GM19025 (cell line): ENCODE results near the gene USP2.

Source experiments
- ATAC-seq: cut with Tn5 transposase; IDR thresholded peaks from one replicate; pipeline ENCODE4 v1.9.1; 2021; ENCODE audit warnings: mild to moderate bottlenecking, low read depth, moderate library complexity; ENCODE audit not compliant: unreplicated experiment

Gene USP2

DNA sequence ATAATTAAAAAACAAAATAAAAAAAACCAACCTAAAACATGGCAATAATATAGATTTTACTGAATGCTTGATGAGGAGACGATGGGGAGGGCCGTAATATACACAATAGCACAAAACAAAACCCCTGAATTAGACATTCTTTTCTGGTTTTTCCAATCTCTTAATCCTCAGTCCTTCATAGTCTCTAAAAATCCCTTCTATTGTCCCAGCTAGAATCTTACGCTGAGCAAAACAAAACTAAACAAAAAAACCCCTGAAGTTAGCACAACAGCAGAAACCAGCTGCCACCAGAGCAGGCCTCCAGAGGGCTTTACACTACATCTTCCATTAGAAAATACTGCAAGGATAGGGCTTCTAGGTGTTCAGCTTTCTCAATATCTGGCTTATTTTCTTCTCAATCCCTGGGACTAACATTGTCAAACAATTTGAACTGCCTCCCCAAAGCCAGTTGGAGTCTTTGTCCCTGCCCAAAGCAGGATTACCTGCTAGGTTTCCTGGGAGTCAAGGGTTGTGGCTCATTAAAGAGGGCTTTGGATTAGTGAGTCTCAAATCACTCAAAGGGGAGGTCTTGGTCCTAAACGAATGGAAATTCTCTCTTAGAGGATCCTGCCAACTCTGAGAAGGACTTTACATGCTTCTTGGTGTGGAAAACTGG is 49.3 kb downstream of the USP2 start:
- no peak for ATAC-seq

DNA sequence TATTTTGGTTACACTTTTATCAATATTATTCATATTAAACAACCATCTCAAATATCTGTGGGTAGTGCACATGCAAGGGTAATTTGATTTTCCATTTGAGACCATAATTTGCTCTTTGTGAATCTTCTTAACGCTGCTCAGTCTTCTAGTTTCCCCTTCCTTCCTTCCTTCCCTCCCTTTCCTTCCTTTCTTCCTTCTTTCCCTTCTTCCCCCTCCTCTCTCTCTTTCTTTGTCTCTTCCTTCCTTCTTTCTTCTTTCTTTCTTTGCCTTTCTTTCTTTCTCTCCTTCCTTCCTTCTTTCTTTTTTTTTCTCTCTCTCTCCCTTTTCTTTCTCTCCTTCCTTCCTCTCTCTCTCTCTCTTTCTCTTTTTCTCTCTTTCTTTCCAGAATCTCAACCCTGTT is 51.3 kb downstream of the USP2 start:
- no peak for ATAC-seq

DNA sequence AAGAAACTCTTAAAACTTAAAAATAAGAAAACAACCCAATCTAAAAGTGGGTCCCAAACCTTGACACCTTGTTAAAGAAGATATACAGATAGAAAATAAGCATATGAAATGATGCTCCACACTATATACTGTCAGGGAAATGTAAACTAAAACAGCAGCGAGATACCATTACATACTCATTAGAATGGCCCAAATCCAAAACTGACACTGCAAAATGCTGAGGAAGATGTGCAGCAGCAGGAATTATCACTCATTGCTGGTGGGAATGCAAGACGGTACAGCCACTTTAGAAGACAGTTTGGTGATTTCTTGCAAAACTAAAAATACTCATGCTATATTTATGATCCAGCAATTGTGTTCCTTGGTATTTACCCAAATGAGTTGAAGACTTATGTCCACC is 52.2 kb downstream of the USP2 start:
- ATAC-seq = no peak

DNA sequence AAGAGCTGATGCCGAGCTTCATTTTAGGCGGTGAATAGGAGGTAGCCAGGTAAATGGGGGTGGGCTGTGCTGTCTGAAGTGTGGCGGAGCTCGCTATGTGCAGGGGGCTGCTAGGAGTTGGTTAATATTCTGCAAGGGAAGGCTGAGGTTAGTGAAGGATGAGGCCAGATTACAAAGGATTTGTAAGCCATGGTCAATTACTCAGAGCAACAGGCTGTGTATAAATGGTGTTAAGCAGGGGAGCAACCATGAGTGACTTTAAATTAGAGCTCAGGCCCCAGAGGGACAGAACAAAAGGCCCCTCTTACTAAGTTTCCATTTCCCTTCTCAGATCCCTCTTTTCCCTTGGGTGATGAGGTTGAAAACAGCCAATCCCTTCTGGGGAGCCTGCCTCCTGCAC is 57.3 kb downstream of the USP2 start:
- no peak for ATAC-seq

DNA sequence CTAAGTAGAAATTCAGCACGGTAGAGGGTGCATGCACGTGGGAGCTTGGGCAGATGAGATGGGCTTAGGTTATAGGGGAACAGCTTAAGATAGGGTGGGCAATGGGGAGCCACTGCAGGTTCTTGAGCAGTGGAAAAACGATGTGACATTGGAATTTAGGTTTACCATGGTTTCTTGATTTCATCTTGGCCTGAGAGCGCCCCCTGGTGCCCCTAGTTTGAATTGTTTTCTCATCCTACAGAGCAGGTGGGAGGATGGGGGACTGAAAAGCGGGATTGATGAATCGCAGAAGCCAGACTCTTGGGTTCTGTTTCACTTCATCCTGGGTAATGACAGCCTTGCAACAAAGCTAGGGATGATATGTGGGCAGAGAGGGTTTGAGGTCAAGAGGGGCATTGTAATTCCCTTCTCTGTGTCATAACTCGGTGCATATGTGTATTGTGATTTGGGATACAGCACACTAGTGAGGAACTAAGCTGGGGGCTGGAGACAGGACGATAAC is 57.9 kb downstream of the USP2 start:
- ATAC-seq = no peak

DNA sequence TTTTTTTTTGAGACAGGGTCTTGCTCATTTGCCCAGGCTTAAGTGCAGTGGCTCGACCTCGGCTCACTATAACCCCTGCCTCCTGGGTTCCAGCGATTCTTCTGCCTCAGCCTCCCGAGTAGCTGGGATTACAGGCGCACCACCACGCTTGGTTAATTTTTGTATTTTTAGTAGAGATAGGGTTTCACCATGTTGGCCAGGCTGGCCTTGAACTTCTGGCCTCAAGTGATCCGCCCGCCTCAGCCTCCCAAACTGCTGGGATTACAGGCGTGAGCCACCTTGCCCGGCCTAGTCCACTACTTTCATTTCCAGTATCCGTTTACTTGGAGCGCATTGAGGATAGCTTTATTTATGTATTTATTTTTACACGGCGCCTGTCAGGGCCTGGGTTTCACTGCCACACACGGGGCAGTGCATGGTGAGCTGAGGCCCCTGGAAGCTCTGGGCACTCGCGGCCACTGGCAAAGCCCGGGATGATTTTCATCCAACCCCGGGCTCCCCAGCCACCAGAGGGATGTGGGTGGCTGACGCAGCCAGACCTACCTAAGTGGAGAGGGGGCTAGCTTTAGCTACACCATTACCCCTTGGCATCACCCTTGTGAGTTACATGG is 58.5 kb downstream of the USP2 start:
- no peak for ATAC-seq

DNA sequence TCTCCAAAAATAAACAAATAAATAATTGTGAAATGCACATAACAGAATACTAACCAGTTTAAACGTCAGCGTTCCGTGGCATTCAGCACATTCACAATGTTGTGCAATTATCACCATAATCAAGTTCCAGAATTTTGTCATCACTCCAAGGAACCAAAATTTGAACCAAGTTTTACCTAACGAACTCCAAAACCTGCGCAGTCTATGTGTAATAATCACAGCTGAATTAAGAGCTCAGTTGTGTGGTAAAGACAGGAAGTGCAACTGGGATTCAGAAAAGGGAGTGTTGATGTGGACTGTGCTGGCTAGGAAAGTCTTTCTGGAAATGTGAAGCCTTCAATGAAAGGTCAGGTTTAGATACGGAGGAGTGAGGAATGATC is 59.1 kb downstream of the USP2 start:
- ATAC-seq = no peak

DNA sequence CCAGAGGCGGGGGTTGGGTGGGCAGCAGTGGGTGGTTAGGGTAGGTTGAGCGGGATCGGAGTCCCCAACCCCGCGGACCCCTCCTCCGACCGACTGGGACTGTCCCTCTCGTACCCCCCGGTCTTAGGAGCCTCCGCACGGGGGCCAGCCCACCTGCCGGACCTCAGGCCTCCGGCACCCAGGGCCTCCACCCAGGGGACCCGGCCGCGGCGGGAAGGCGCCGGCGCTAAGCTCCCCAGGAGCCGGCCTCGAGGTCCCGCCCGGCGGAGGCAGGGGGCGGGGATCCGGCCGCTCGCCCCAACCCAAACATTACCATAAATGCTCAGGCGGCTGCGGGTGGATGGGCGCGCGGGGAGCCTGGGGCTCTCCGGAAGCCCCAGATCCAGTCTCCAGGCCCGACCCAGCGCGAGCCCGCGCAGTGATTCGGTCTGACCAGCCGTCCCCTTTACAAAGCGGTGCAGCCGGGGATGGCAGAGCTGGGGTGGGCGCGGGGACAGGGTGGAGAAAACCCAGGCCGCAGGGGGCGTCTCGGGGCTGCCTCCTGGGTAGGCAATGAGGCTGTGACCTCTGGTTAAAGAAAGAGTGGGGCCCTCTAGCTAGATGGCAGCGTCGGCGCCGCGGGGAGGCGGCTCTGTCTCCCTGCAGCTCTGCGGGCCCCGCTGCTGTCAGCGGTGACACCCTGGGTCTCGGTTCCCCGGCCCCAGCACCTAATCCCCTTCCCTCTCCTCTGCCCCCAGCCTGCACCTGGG is 60.5 kb downstream of the USP2 start:
- peak; percentile 33 for ATAC-seq

DNA sequence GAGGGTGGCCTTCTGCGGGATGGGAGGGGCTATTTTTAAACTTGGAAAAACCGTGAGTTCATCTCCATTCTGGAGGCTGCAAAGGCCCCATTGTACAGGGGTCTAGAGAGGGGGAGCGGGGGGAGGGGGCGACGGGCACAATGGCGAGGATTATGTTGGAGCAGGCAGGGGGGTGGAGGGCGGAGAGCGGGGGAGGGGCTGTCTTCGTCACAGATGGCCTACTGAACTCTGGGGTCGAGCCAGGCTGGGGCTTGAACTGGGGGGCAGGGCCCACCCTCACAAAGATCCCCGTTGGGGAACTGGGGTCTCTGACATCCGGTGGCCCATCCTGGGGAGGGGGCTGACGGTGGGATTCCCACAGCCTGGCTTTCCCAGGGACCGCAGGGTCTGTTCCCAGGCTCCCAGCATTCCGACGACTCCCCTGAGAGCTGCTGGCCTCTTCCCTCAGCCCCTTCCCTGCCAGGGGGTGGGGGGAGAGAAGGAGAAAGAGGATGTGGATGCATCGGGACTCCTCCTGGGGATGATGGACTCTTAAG is 61.2 kb downstream of the USP2 start:
- no peak for ATAC-seq

DNA sequence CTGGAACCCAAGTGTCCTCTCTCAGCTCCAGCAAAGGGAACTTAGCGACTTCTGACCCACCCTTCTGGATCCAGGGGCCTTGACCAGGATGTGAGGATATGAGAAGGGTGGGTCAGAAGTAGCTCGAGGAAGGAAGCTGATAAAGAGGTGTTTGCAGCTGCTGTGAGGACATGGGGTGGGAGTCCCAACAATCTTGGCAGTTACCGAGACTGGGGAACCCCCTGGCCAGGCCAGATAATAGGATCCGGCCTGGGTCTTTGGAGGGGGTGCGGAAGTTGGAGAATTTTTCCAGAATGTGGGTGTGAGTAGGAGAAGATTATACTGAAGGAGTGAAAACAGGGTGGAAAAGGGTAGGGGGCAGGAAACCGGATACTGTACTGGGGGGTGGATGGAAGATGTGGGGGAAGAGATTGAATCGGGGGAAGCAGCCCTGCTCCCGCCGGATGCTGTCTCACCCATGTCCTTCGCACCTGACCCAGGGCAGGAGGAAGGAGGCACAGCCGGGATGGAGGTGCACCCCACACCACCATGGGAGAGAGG is 61.7 kb downstream of the USP2 start:
- ATAC-seq = no peak

DNA sequence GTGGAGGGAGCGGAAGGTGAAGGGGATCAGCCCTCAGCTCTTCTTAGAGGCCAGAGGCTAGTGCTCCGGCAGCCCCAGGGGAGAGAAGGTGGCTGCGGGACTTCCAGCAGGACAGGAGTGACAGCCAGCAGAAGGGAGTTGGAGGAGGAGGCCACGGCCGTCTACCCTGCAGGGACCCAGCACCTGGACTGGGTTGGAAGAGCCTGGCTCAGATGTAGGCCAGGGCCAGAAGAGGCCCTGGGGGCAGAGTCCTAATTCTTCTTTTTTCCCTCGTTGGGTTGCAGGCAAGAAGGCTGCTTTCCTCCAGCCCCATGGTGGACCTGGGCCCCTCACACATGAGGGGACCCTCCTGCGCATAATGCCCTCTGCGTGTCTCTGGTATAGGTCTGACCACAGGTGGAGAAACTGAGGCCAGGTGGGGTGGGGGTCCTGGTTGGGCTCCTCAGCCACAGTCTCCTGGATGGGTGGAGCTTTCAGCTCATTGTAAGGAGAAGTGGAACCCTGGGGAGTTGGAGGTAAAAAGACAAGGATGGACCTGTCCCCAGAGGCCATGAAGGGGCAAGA is 62.3 kb downstream of the USP2 start:
- no peak for ATAC-seq

DNA sequence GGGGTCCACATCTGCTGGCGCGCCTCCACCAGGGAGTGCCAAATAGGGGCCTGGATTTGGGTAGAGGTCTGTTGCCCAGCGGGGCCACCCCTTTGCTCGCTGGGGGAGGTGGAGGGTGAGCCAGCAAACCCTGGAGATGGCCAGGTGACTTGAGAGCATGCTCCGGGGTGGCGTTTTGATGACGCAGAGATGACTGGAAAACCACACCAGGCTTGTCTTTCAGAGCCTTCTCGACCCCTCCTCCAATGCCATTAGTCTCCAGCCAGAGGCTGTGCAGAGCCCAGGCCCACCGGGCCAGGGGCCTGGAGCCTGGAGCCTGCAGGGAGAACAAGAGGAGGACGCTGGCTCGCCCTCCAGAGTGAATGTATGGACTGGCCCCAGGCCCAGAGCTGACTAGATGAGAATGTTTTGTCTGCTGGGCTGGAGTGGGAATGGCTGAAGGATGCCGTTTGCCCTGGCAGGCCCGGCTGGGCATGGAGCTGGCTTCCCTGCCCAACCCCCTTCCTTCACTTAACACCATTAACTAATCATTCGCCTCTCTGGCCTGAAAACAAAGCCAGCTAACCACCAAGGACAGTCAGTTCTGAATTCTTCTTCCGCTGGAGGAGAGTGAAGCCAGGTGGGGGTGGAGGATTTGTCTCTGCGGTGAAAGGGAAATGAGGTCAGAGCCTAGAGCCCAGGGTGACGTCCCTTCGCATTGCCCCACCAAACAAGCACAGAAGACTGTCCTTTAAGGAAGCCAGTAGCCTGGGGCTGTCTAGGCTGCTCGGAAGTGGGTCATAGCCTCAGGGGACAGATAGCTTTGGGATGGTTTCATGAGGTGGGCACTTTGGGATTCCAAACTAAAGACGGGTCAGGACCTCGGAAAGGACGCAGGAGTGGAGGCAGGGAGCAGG is 63.0 kb downstream of the USP2 start:
- no peak for ATAC-seq

DNA sequence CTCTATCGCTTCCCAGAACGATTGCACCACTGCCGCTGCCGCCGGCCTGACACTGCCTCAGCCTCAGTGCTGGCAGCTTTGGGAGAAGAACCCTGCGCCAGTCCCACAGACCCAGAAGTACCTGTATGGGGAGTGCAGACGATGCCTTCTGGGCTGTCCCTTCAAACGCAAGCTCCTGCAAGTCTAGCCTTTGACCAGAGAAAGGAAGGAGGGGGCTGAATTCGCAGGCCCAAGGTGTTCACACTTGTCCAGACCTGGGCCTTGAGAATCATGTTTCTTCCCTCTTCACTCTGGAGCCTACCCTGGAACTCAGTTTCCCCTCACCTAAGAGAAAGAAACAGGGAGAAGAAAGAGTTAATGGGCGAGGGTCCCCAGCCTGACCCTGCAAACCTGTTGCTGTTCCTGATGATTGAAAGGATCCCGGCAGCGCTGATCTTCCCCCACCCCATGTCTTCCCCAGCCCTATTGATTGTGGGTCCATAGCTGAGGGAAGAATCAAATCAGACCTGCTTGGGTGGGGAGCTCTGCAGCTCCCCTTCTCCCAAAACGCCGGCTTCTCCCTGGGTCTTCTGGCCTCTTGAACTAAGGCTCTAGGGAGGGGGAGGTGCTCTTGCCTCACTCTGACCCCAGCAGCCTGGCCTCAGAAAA is 63.8 kb downstream of the USP2 start:
- ATAC-seq = no peak

DNA sequence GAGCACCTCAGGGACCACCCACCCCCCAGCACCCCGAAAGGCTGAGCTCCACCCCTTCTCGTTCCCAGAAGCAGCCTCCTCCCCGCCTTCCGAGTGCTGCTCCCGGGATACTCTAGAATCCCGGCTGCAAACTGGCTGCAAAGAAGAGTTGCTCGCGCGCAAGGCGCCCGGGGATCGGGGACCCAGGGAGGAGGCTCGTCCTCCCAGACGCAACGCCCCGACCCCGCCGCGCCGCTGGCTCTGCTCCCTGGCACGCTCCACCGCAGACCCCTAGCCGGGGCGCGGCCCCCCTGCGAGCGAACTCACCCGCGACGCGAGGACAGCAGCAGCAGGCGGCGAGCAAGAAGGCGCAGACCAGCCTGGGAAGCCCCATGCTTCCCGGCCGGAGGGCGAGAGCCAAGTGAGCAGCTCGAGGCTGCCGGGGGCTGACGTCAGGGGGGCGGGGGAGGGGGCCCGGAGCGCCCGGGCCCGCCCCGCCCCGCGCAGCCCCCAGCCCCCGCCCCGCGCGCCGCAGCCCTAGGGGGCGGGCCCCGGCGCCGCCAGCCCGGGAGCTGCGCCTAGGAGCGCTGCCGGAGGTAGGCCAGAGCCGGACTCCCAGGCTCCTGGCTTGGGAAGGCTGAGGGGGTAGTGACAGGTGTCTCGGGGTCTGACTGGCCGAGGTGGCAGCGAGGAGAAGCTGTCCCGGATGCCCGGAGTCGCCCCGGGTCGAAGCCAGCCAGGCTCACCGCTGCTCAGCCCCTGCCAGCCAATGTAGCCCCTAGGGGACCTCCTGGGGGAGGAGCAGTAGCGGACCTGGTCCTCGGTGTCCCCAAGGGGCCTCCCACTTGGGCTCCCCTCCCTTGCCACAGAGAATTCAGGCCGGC is 64.5 kb downstream of the USP2 start, which contains the start of gene MCAM:
Gene MCAM, minus strand, starts transcription at position 402 of the 863 bp plus-strand sequence. Its CDS starts 29 bp downstream, at position 373.
- no peak for ATAC-seq

DNA sequence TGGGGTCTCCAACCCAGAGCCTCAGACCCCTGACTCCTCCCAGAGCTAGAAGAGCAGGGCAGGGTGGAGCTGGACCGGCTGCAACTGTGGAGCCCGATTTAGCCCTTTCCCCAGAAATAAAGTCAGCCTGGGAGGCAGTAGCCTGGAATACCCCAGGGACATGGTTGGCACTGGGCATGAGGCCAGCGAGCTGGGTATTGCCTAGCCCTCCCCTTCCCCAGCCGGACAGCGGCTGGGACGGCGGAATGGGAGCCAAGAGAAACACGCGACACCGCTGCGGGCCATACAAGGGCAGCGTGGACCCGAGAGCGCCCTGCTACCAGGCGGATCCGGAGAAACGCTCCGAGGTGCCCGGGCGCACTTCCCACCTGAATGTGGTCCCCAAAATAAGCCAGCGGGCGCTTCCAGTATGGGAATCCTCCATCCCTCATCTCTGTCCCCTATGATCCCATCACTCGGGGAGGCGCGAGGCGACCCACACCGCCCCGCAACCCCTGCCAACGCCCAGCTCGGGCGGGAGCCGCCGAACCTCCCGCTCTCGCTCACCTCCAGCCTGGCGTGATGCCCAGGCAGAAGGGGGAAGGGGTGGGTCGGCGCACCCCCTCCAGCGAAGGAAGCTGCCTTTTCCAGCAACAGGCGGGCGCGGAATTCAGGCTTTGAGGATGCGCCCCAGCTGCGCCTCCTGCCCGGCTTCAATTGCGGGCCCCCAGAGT is 65.3 kb downstream of the USP2 start:
- no peak for ATAC-seq

DNA sequence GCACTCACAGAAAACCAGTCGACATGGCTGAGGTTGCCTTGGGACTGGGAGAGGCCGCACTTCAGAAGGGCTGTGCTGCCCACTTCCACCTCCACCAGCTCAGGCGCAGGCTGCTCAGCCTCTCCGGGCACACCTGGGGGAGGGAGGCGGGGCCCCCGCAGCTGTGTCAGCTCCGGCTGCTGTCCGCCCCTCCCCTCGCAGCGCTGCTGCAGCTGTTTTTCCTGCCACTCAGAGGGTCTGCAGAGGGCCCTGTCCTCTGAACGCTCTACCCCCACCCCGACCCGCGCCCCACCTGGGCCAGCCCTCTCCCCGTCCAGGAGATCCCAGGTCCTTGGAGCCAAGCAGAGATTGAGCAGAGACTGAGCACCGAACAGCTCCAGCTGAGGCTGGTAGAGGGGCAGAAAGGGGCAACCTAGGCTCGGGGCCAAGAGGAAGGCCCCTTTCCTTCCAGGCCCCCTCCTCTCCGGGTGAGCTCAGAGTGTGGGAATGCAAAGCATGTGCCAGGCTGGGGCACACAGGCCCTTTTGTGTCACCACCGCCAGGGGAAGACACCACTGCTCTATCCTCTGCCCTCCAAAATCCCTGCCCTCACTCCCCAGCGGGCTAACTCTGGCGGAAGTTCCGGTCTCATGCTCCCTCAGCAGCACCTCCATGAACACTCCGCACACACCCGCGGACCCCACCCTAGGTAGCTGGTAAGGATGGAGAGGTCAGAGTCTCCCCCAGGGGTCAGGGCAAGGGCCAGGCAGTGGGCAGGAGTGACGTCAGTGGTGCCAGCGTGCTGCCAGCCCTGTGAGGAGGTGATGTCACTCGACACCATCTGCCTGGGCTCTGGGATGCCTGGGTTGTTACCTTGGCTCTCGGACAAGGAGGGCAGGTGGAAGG is 66.1 kb downstream of the USP2 start:
- no peak for ATAC-seq

DNA sequence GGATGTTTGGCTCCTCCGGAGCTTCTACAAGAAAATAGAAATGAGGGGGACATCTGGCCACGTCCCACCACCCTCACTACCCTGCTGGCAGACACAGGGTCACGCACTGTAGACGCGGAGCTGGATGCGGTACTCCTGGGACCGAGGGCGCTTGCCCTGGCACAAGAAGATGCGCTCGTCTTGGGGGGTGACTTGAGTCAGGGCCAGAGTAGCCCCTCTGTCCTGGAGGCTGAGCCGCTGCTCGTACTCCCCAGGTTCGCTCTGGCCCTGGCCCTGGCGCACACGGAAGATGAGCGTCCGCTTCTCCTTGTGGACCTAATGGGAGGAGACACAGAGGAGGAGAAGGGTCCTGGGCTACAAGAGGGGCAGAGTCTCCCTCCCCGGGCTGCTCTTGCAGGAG is 66.8 kb downstream of the USP2 start:
- ATAC-seq = no peak
